H1 (cell line): ENCODE data around the gene RNF214. TPM values are rescaled to one million over a fixed set of nuclear protein-coding genes. Genes with fewer than 3 reads are reported as not detected.

Experiments used
- ASH2L ChIP-seq: fragments of 200-600, 300-600 bp; sonication (generic); IDR thresholded peaks from one replicate; pipeline ENCODE4 v1.7.1; 2017; ENCODE audit warnings: low read length
- ATF2 ChIP-seq: IDR thresholded peaks from 2 replicates; pipeline ENCODE4 v1.6.1; 2012; ENCODE audit warnings: low read length, inconsistent platforms
- BRCA1 ChIP-seq: IDR thresholded peaks from 2 replicates; pipeline ENCODE4 v1.6.1; 2012; ENCODE audit warnings: low read depth, low read length, improper control_type of control experiment
- CBX8 ChIP-seq: fragments of 300-800, 300-1000 bp; sonication (generic); IDR thresholded peaks from 2 replicates; pipeline ENCODE4 v1.7.1; 2016; ENCODE audit warnings: low read depth, low read length, borderline replicate concordance
- CHD2 ChIP-seq: IDR thresholded peaks from 2 replicates; pipeline ENCODE4 v1.6.1; 2012; ENCODE audit warnings: low read length, improper control_type of control experiment
- MAFK ChIP-seq: IDR thresholded peaks from 2 replicates; pipeline ENCODE4 v1.6.1; 2012; ENCODE audit warnings: low read depth, mild to moderate bottlenecking, improper control_type of control experiment, low read length
- NRF1 ChIP-seq: IDR thresholded peaks from 2 replicates; pipeline ENCODE4 v1.6.1; 2011; ENCODE audit warnings: mild to moderate bottlenecking, low read depth, low read length, improper control_type of control experiment
- RNF2 ChIP-seq: fragments of 200-900, 300-1000 bp; sonication (generic); IDR thresholded peaks from 2 replicates; pipeline ENCODE4 v1.7.1; 2016; ENCODE audit warnings: borderline replicate concordance, low read depth, mild to moderate bottlenecking, antibody characterized with exemption, low read length; ENCODE audit not compliant: poor library complexity, severe bottlenecking; ENCODE audit errors: missing control alignments
- TBP ChIP-seq: IDR thresholded peaks from 2 replicates; pipeline ENCODE4 v1.6.1; 2011; ENCODE audit warnings: low read depth, low read length, improper control_type of control experiment
- polyA plus RNA-seq, 7 experiments: library from polyadenylated mRNA; depleted of rRNA in 3 of 7; stranded (reverse) in 5 of 7; unstranded in 2 of 7; fragments of >200 nt in 5 of 7; fragments of 200-250 nt in 2 of 7; gene quantifications; 1 replicate in 5 of 7; 2 replicates in 1 of 7; 4 replicates in 1 of 7; pipeline versions ENCODE4 v1.2.1 to v1.2.3, GENCODE V29; 2011 to 2013; ENCODE audit warnings: missing spikeins in 2 of 7, mixed read lengths in 2 of 7
- total RNA-seq: library from RNA; stranded (reverse); fragmentation: NEBNext Ultra II Directional; extraction: Animal tissue kit (Norgen Biotek cat#: 25700); gene quantifications from 2 replicates; pipeline ENCODE4 v1.2.1, GENCODE V29; 2021

RNF214 gene
- total and polyA plus RNA-seq, 2 of the 8 experiments (the other 6 are each of a cell fraction or from before 2014, with no cell fraction given) = 34.9 to 35.6 TPM

- TF ChIP-seq RNF2 (no peak), CHD2 (no peak), MAFK (no peak), ASH2L (no peak), BRCA1 (no peak), ATF2 (no peak), NRF1 (no peak), TBP (no peak), CBX8 (no peak)
- TF ChIP-seq, all 59 proteins: peak for 0
These were observed 12.5 kb upstream of the RNF214 start (continued) for GRCh38 chr11:117219995-117220394.
